Right lobe of liver (tissue), 6 donors: ENCODE results near the gene HMG20B. TPM values are rescaled to one million over a fixed set of nuclear protein-coding genes. Genes with fewer than 3 reads are reported as not detected.

Experiments
- ATAC-seq, 4 donors: fragments of 200-7000 bp; cut with Tn5 transposase; one replicate each; pipeline ENCODE4 v1.9.1; 2020; ENCODE audit warnings: mild to moderate bottlenecking in 4 of 4, moderate library complexity in 4 of 4
- DNase-seq, 3 donors: peaks; one replicate each; pipeline ENCODE4 v3.0.0-alpha.2; 2020
- H3K27ac ChIP-seq, 3 donors: fragments of 200-600 bp; one replicate each; pipeline ENCODE4 v1.8.0; 2022
- H3K27me3 ChIP-seq, 2 donors: fragments of 200-600 bp; one replicate each; pipeline ENCODE4 v1.8.0; 2022
- H3K36me3 ChIP-seq, 4 donors: fragments of 200-600 bp; sonication (generic) in 1 of 4; one replicate each; pipeline versions ENCODE4 v1.5.1 to v1.8.0; 2017 to 2022; ENCODE audit warnings: control low read depth in 1 of 4
- H3K4me1 ChIP-seq, 4 donors: fragments of 200-600 bp; sonication (generic) in 1 of 4; one replicate each; pipeline versions ENCODE4 v1.5.1 to v1.8.0; 2017 to 2022; ENCODE audit warnings: control low read depth in 1 of 4
- H3K4me3 ChIP-seq, 3 donors: fragments of 200-600 bp; one replicate each; pipeline ENCODE4 v1.8.0; 2022
- H3K9me3 ChIP-seq, 4 donors: fragments of 200-600 bp; sonication (generic) in 1 of 4; one replicate each; pipeline versions ENCODE4 v1.5.1 to v1.8.0; 2017 to 2022; ENCODE audit warnings: control low read depth in 1 of 4
- CTCF ChIP-seq, 4 donors: fragments of 200-600 bp in 3 of 4; fragments of 450-650 bp in 1 of 4; IDR thresholded peaks; one replicate each; pipeline versions ENCODE4 v1.5.1 to v1.8.0; 2016 to 2022; ENCODE audit warnings: antibody characterized with exemption in 4 of 4, mild to moderate bottlenecking in 2 of 4
- POLR2A ChIP-seq: fragments of 450-650 bp; IDR thresholded peaks from one replicate; pipeline ENCODE4 v1.6.1; 2017; ENCODE audit warnings: antibody characterized with exemption, mild to moderate bottlenecking
- WGBS: methylation state at CpG from one replicate; pipeline ENCODE4 v1.1.6; 2018; ENCODE audit warnings: low coverage, low lambda C conversion rate; ENCODE audit not compliant: insufficient coverage; ENCODE audit errors: missing lambda C conversion rate; 5-methylcytosine and 5-hydroxymethylcytosine counted together
- intact Hi-C, 2 donors: fragments of 100-400 bp; cut with DNase I; formaldehyde crosslinking; loops; one replicate each; pipeline versions ENCODE4 v1.11.2 to v1.14.1; 2022
- total RNA-seq, 6 experiments: library from RNA; depleted of rRNA in 2 of 6; stranded (reverse); fragments of >200 nt in 2 of 6; fragmentation: NEBNext Ultra II Directional in 3 of 6; extraction: Animal tissue kit (Norgen Biotek cat#: 25700) in 3 of 6; gene quantifications; one replicate each; pipeline versions ENCODE4 v1.1.0 to v1.2.4, GENCODE V29; 2016 to 2023
- donor health status: DM: no; HTN: yes; CAD: no.
- donor health status: DM: no; HTN: no; CAD: no.
- donor health status: DM: no; HTN: no; CAD: no.
- donor health status: DM: no; HTN: yes; CAD: no.
- donor health status: DM: no; HTN: yes; CAD: no.

HMG20B gene
- total RNA-seq, 6 experiments from 2014 or later = 30.7 to 58.6 (median 33.3) TPM

DNA sequence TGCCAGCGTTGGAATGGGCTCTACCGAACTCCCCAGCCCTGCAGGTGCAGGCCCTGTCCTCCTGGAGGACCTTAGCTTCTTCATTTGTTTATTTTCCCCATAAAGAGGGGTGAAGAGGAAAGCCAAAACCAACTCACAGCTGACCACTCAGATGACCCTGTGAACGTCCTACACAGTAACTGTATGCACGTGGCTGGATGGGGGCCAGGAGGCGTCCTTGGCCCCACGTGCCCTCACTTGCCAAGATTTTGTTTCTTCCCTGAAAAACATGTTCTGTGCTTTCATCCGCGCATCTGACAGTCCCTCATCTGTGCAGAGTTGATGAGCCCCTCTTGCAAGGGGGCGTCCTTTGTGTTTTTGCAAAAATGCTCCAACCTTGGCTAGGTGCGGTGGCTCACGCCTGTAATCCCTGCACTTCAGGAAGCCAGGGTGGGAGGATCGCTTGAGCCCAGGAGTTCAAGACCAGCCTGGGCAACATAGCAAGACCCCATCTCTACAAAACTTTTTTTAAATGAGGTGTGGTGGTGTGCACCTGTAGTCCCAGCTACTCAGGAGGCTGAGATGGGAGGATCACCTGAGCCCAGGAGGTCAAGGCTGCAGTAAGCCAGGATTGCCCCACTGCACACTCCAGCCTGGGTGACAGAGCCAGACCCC is 39.1 kb upstream of the HMG20B start:
- Histone ChIP-seq H3K4me1 (no peaks in the 10 kb centered on the region), H3K27me3 (no peaks in the 10 kb centered on the region), H3K36me3 (peaks cover 0 to 56% (median 10%) of the 10 kb centered on the region in 4 donors), H3K9me3 (no peaks in the 10 kb centered on the region), H3K4me3 (no peak overlapping the region), H3K27ac (no peak overlapping the region)
- intact Hi-C loops = no loop called here
- DNase-seq (no peak), ATAC-seq (no peak)
- TF ChIP-seq CTCF (IDR thresholded peaks at IDR 0.05) (no peak), POLR2A (no peak)
- WGBS = 78% methylated on average over 9 of the region's 12 CpGs

GRCh38 chr19:3534375-3535234 is 38.1 kb upstream of the HMG20B start:
- intact Hi-C loops = no loop called here

DNA sequence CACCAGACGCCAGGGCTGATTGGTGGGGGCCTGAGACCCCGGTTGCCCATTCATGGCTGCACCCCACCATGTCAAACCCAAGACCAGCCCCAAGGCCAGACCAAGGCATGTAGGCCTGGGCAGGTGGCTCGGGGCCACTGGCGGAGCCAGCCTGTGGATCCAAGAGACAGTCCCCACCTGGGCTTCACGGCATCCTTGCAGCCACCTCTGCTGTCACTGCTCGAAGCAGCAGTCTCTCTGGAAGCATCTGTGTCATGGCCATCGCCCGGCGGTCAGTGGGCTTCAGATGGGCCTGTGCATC is 37.6 kb upstream of the HMG20B start:
- H3K36me3 ChIP-seq = peaks cover 0 to 56% (median 10%) of the 10 kb centered on the region in 4 donors
- TF ChIP-seq POLR2A = no peak
- TF ChIP-seq CTCF (IDR thresholded peaks at IDR 0.05) = no peak
- no peak overlapping the region for H3K4me3 ChIP-seq
- H3K4me1 ChIP-seq = no peaks in the 10 kb centered on the region
- ATAC-seq (no peak), DNase-seq (no peak)
- no peak overlapping the region for H3K27ac ChIP-seq
- H3K27me3 ChIP-seq = no peaks in the 10 kb centered on the region
- H3K9me3 ChIP-seq = no peaks in the 10 kb centered on the region
- 93% methylated on average over 3 of the region's 9 CpGs for WGBS
- intact Hi-C loops = no loop called here

More at GRCh38 chr19:3534375-3535234, 38.1 kb upstream of the HMG20B start:
- DNase-seq (no peak), ATAC-seq (no peak)
- H3K4me1 ChIP-seq = no peaks in the 10 kb centered on the region
- H3K27me3 ChIP-seq = no peaks in the 10 kb centered on the region
- 91% methylated on average over 6 of the region's 38 CpGs for WGBS
- H3K27ac ChIP-seq = no peak overlapping the region
- H3K36me3 ChIP-seq = peaks cover 0 to 56% (median 10%) of the 10 kb centered on the region in 4 donors
- H3K9me3 ChIP-seq = no peaks in the 10 kb centered on the region
- TF ChIP-seq POLR2A (no peak), CTCF (IDR thresholded peaks at IDR 0.05) (no peak)
- no peak overlapping the region for H3K4me3 ChIP-seq

DNA sequence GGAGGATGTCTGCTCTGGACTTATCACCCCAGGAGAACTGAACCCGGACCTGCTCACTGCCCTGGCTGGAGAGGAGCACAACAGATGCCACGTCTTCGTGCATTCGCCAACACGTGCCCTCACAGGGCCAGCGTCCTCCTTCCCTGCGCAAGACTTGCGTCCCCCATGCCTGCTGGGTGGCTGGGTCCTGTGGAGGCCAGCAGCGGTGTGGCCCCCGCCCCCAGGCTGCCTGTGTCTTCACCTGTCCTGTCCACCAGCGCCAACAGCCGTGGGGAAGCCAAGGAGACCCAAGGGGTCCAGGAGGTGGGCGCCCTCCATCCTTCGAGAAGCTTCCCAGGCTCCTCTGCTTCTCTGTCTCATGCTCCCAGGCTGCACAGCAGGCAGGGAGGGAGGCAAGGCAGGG is 37.2 kb upstream of the HMG20B start:
- Histone ChIP-seq H3K36me3 (peaks cover 0 to 56% (median 10%) of the 10 kb centered on the region in 4 donors), H3K27me3 (no peaks in the 10 kb centered on the region), H3K27ac (no peak overlapping the region), H3K4me1 (no peaks in the 10 kb centered on the region), H3K9me3 (no peaks in the 10 kb centered on the region), H3K4me3 (no peak overlapping the region)
- WGBS = 80% methylated on average over 2 of the region's 14 CpGs
- intact Hi-C loops = no loop called here
- DNase-seq (no peak), ATAC-seq (no peak)
- TF ChIP-seq POLR2A (no peak), CTCF (IDR thresholded peaks at IDR 0.05) (no peak)
